Sigmoid colon (tissue), 4 donors: Measurements from ENCODE around the gene ZG16.

ENCODE experiments used
- CTCF ChIP-seq, 4 experiments: fragments of 450-650 bp in 3 of 4; fragments of 200-600 bp in 1 of 4; IDR thresholded peaks; one replicate each; pipeline ENCODE4 v1.5.1; 2016 to 2019; ENCODE audit warnings: antibody characterized with exemption in 4 of 4, mild to moderate bottlenecking in 3 of 4, moderate library complexity in 2 of 4
- EP300 ChIP-seq, 4 donors: sonication (generic); formaldehyde crosslinking; IDR thresholded peaks; one replicate each; pipeline ENCODE4 v1.6.1; 2017; ENCODE audit warnings: antibody characterized with exemption in 4 of 4
- POLR2A ChIP-seq, 2 donors: fragments of 450-650 bp; IDR thresholded peaks; one replicate each; pipeline ENCODE4 v1.6.1; 2016; ENCODE audit warnings: antibody characterized with exemption in 2 of 2, mild to moderate bottlenecking in 2 of 2, moderate library complexity in 2 of 2
- POLR2AphosphoS5 ChIP-seq, 4 donors: sonication (generic); formaldehyde crosslinking; IDR thresholded peaks; one replicate each; pipeline ENCODE4 v1.6.1; 2017; ENCODE audit warnings: antibody characterized with exemption in 4 of 4

- TF ChIP-seq CTCF (IDR thresholded peaks at IDR 0.05) (no peak), POLR2A (IDR thresholded peaks at IDR 0.05) (no peak), EP300 (IDR thresholded peaks at IDR 0.05) (no peak), POLR2AphosphoS5 (IDR thresholded peaks at IDR 0.05) (no peak)
Measured at GRCh38 chr16:29736112-29736511, 41.9 kb upstream of the ZG16 start.
